Stimulated activated CD8-positive, alpha-beta memory T cell treated with anti-CD3 and anti-CD28 coated beads, Interleukin-7, amount 100 ng/mL, for 4 hours (primary cell): ENCODE measurements around the gene B3GNT7.
"Not testable (repeated sequence)": the region's sequence is repeated elsewhere in the genome, so short reads cannot be mapped to it uniquely, and the experiment has no call there.

Source experiments
- DNase-seq, 2 donors: peaks; one replicate each; pipeline ENCODE4 v3.0.0-alpha.2; 2020; ENCODE audit warnings: low read depth in 2 of 2

The B3GNT7 gene

GRCh38 chr2:231364961-231365810 is 30.3 kb upstream of the B3GNT7 start:
- no peak for DNase-seq

GRCh38 chr2:231367178-231367577 is 28.3 kb upstream of the B3GNT7 start:
- no peak for DNase-seq

- no peak for DNase-seq
These were observed 25.7 kb upstream of the B3GNT7 start for GRCh38 chr2:231369580-231370428.

- no peak for DNase-seq
These were observed 25.1 kb upstream of the B3GNT7 start for GRCh38 chr2:231370429-231370748.

GRCh38 chr2:231370749-231371429 is 24.6 kb upstream of the B3GNT7 start:
- no peak for DNase-seq

- no peak for DNase-seq
These were observed 24.0 kb upstream of the B3GNT7 start for GRCh38 chr2:231371430-231372054.

- DNase-seq = no peak
These were observed 23.2 kb upstream of the B3GNT7 start for GRCh38 chr2:231372326-231372725.

- no peak for DNase-seq
These were observed 22.3 kb upstream of the B3GNT7 start for GRCh38 chr2:231373184-231373583.

GRCh38 chr2:231373786-231374349 is 21.6 kb upstream of the B3GNT7 start:
- DNase-seq = no peak

- no peak for DNase-seq
These were observed 20.7 kb upstream of the B3GNT7 start for GRCh38 chr2:231374771-231375170.

GRCh38 chr2:231375994-231376615 is 19.4 kb upstream of the B3GNT7 start:
- not testable (repeated sequence) for DNase-seq

- DNase-seq = no peak
These were observed 18.7 kb upstream of the B3GNT7 start for GRCh38 chr2:231376857-231377256.

GRCh38 chr2:231378026-231378722 is 17.3 kb upstream of the B3GNT7 start:
- DNase-seq = no peak

GRCh38 chr2:231379266-231380215 is 16.0 kb upstream of the B3GNT7 start:
- DNase-seq = no peak

GRCh38 chr2:231380307-231380706 is 15.2 kb upstream of the B3GNT7 start:
- DNase-seq = no peak

GRCh38 chr2:231380991-231381847 is 14.3 kb upstream of the B3GNT7 start:
- no peak for DNase-seq

- no peak for DNase-seq
These were observed 13.4 kb upstream of the B3GNT7 start for GRCh38 chr2:231382116-231382515.

- DNase-seq = no peak
These were observed 11.9 kb upstream of the B3GNT7 start for GRCh38 chr2:231383416-231384108.
